ENCODE data around the gene CHCHD10.

CHCHD10 gene

DNA sequence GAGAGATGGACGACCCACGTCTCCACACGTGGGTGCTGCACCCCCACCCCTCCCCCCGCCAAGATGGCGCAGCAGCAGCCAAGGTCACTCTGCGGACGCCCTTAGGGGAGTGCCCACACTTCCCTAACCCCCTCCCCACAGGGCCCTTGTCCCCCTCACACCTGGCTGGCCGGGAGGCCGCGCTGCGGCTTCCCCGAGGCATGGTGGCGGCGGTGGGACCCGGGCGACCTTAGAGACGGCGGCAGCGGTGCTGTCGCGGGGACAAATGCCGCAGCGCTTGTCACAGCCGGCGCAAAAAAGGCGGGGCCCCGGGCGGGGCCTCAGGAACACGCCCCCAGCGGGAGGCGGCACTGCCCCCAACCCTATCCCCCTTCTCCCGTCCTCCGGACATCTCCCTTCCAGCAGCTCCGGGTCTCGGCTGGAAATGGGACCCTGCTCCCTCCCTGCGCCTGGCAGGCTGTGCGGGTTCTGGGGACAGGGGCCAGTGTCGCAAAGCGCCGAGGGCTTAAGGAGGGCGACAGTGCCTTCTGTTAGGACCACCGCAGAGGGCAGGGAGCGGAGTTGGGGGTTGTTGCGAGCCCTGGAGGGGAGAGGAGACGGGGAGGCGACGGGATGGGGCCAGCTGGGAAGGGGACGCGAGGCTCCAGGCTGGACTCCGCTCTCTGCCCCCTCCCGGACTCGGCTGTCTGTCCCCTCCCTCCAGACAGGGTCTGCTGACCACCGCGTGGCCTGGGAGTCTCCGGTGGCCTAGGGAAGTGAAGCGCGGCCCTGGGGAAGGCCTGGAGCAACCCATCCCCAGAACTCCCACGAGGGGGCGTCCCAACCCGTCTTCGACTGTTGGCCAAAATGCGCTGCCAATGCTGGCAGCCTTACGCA lies at the start of gene CHCHD10:
Gene CHCHD10 (minus strand): TSS at position 300 of the 876 bp plus-strand sequence. CDS start 98 bp downstream, at position 202.
- peak; percentile 87 for DNase-seq

GRCh38 chr22:23817146-23817545 lies 49.4 kb upstream of the CHCHD10 start:
- no peak for DNase-seq

DNA sequence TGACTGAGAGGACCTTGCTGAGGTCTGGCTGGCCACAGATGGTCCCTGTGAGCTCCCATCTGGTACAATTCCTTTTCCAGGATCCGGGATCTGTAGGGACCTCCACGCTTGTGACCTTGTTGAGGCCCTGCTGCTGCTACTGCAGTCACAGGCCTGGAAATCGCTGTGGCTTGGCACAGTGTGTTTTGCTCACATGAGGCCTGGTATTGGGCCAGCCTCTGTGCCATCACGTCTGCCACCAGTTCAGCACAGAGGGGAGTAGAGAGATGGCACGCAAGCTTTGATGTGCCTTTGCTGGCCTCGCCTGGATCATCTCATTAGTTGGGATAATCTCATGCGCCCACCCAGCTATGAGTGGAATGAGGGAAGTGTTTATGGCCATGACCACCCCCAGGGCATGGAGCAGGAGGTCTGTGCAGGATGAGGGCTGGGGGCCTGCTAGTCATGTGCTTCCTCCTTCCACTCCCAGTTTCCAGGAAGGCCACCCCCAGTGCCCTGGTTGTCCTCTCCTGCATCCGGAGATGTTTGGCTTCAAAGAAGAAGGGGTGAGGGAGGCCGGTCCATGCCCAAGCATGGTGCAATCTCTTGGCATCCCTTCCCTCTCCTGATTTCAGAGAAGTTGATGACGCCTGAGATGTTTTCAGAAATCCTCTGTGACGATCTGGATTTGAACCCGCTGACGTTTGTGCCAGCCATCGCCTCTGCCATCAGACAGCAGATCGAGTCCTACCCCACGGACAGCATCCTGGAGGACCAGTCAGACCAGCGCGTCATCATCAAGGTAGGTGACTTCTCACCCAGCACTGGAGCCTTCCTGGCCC lies 48.6 kb upstream of the CHCHD10 start:
- no peak for DNase-seq

- DNase-seq: no peak
Observed at GRCh38 chr22:23815541-23816155, 47.9 kb upstream of the CHCHD10 start.

GRCh38 chr22:23812378-23812777 lies 44.6 kb upstream of the CHCHD10 start:
- DNase-seq: no peak

GRCh38 chr22:23806837-23807236 lies 39.1 kb upstream of the CHCHD10 start:
- DNase-seq: no peak

DNA sequence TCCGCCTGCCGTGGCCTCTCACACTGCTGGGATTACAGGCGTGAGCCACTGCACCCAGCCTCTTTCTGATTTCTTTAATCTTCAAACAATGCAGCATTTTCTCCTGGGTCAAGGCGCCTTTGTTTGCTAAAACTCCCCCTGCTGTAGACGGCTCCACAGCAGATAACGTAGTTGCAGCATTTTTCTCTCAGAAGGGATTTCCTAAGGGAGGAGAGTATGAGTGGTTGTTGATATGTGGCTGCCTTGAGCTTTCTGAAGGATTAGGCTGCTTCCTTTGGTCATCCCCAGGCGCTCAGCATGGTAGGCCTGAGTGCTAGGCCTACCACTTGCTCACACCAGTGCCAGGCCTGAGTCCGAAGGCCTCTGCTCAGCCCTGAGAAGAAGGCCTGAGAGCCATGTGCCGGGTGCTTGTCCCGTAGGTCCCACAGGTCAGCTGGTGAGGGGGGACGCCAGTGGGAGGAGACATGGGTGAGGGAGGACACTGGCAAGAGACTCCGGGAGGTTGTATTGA lies 37.1 kb upstream of the CHCHD10 start:
- no peak for DNase-seq

DNA sequence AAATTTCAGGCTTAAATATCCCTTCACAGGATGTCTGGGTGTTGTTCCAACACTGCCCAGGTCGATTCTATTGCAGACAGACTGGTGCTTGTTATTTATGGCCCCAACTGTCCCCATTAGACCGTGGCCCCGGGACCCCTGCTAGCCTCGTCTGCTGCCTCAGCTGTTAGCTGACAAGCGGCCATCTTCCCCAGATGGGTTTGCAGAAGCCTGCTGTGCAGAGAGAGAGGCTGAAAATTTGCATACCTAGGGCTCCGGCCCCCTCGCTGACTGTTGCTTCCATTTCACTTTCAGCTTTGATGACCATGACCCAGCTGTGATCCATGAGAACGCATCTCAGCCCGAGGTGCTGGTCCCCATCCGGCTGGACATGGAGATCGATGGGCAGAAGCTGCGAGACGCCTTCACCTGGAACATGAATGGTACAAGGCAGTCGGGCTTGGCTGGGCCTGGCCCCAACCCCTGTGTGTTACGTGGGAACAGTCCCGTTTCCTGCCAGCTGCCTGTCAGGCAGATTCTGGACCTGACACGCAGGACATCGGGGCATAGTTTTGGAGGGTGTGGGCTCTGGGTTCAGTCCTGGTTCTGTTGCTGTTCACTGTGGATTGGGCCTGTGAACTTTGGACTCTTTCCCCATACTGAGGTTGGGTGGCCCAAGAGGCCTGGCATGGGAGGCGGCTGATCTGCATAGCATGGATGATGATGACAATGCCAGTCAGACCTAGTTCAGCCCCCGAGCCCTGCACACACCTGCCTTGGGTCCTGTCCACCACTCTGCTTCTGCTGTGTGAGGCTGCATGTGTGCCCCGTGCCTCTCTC lies 35.4 kb upstream of the CHCHD10 start:
- no peak for DNase-seq

- no peak for DNase-seq
Observed at GRCh38 chr22:23801886-23802377, 34.2 kb upstream of the CHCHD10 start.

GRCh38 chr22:23801238-23801821 lies 33.6 kb upstream of the CHCHD10 start:
- no peak for DNase-seq

GRCh38 chr22:23800297-23801237 lies 32.8 kb upstream of the CHCHD10 start:
- no peak for DNase-seq

- no peak for DNase-seq
Observed at GRCh38 chr22:23796461-23796860, 28.7 kb upstream of the CHCHD10 start.

DNA sequence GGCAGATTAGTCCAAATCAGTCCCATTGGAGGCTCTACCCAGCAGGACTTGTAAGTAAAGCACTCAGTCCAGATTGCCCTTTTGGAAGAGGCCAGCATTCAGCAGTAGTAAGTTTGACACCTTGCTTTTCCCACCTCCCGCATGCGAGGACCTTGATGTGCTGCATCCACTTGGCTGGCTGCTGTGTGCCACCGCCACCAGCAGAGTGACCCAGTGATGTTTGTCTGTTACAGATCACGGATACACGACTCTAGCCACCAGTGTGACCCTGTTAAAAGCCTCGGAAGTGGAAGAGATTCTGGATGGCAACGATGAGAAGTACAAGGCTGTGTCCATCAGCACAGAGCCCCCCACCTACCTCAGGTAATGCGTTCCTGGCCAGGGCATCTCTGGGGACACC lies 25.6 kb upstream of the CHCHD10 start:
- no peak for DNase-seq

DNA sequence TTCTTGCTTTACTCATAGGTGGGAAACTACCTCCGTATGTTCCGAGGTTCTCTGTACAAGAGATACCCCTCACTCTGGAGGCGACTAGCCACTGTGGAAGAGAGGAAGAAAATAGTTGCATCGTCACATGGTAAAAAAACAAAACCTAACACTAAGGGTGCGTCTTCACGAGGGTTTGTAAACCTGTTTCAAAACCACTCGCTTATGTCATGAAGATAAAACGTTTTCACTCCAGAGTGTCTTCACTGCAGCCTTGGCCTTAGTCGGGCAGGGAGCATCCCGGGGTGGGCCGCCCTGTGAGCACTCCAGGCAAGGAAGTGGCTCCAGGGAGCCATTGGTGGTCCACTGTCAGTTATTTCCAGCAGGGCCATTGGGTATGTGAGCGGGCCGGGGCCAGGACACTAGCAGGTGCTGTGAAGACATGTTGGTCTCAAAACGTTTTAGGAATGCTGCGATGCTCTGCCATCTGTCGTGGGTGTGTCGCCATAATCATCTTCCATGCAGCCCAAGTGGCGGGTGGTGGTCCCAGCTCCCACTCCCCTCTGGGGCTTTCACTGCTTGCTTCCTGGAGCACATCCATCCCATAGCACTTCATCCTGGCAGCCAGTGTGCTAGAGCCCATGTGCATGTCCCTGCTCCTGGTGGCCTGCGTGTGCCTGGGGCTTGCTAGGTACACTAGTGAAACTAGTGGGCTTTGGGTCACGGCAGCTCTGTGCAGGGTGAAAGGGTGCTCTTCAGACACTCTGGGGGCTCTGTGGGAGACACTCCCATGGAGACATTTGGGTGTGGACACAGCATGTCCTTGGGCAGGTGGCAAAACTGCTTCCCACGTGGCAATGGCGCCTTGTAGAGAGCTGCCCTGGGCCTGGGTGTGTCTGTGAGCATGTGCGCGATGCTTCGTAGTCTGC lies 24.2 kb upstream of the CHCHD10 start:
- no peak for DNase-seq

GRCh38 chr22:23790819-23791737 lies 23.3 kb upstream of the CHCHD10 start:
- no peak for DNase-seq

- DNase-seq: no peak
Observed at GRCh38 chr22:23789638-23790037, 21.9 kb upstream of the CHCHD10 start.

DNA sequence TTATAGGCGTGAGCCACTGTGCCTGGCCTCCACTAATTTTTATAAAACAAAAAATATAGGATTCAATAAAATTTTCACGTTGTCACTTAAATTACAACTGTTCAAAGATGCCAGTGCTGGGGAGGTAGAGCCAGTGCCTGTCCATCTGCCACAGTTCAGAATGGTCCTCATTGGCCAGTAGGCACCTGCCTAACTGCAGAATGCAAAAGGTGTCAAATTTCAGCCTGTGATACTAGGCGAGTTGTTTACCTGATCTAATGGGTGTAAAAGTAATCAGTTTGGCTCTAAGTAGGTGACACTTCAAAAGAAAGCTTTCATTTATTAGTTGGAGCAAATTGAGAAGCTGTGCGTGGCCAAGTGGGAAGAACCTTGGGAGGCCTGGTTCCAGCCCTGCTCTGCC lies 21.3 kb upstream of the CHCHD10 start:
- DNase-seq: no peak

GRCh38 chr22:23787910-23788309 lies 20.1 kb upstream of the CHCHD10 start:
- DNase-seq: no peak

GRCh38 chr22:23787600-23787896 lies 19.8 kb upstream of the CHCHD10 start:
- no peak for DNase-seq

All from stimulated activated CD8-positive, alpha-beta memory T cell treated with anti-CD3 and anti-CD28 coated beads, Interleukin-4, amount 100 ng/mL, for 48 hours (primary cell).